Activated CD4-positive, alpha-beta T cell treated with anti-CD3 and anti-CD28 coated beads for 48 hours (primary cell): ENCODE data around the gene KRTAP5-4.
"Not testable (repeated sequence)": the region's sequence is repeated elsewhere in the genome, so short reads cannot be mapped to it uniquely, and the experiment has no call there.

Source experiments
- DNase-seq: peaks from one replicate; pipeline ENCODE4 v3.0.0-alpha.2; 2020

Gene KRTAP5-4

GRCh38 chr11:1598406-1598805 lies 23.5 kb downstream of the KRTAP5-4 start:
- DNase-seq: not testable (repeated sequence)

- DNase-seq: no peak
Measured at GRCh38 chr11:1597994-1598380, 24.0 kb downstream of the KRTAP5-4 start, which contains the start of gene KRTAP5-2. Gene KRTAP5-2 (minus strand): TSS chr11:1598294. CDS start chr11:1598250, 44 bp downstream.

GRCh38 chr11:1597331-1597993 lies 24.5 kb downstream of the KRTAP5-4 start:
- DNase-seq: no peak

GRCh38 chr11:1596576-1597121 lies 25.3 kb downstream of the KRTAP5-4 start:
- DNase-seq: not testable (repeated sequence)

GRCh38 chr11:1595994-1596575 lies 25.9 kb downstream of the KRTAP5-4 start:
- not testable (repeated sequence) for DNase-seq

GRCh38 chr11:1592628-1593027 lies 29.3 kb downstream of the KRTAP5-4 start:
- no peak for DNase-seq

- no peak for DNase-seq
Measured at GRCh38 chr11:1589996-1590395, 31.9 kb downstream of the KRTAP5-4 start.

- not testable (repeated sequence) for DNase-seq
Measured at GRCh38 chr11:1589191-1589963, 32.6 kb downstream of the KRTAP5-4 start.

- no peak for DNase-seq
Measured at GRCh38 chr11:1586699-1587098, 35.2 kb downstream of the KRTAP5-4 start.

GRCh38 chr11:1584661-1585370 lies 37.1 kb downstream of the KRTAP5-4 start, which contains the start of gene KRTAP5-1:
Gene KRTAP5-1 (minus strand): TSS chr11:1585283. CDS start chr11:1585249, 34 bp downstream.
- DNase-seq: not testable (repeated sequence)

- DNase-seq: not testable (repeated sequence)
Measured at GRCh38 chr11:1582909-1583308, 39.0 kb downstream of the KRTAP5-4 start.

- DNase-seq: no peak
Measured at GRCh38 chr11:1581976-1582375, 40.0 kb downstream of the KRTAP5-4 start.

- DNase-seq: no peak
Measured at GRCh38 chr11:1576825-1577224, 45.1 kb downstream of the KRTAP5-4 start.

GRCh38 chr11:1575756-1576155 lies 46.2 kb downstream of the KRTAP5-4 start:
- not testable (repeated sequence) for DNase-seq

GRCh38 chr11:1574933-1575242 lies 47.0 kb downstream of the KRTAP5-4 start:
- DNase-seq: no peak

GRCh38 chr11:1574238-1574932 lies 47.6 kb downstream of the KRTAP5-4 start:
- peak; percentile 64 for DNase-seq

- no peak for DNase-seq
Measured at GRCh38 chr11:1573903-1574237, 48.1 kb downstream of the KRTAP5-4 start.

- DNase-seq: peak; percentile 42
Measured at GRCh38 chr11:1573077-1573902, 48.6 kb downstream of the KRTAP5-4 start.

- peak; percentile 92 for DNase-seq
Measured at GRCh38 chr11:1572197-1573076, 49.5 kb downstream of the KRTAP5-4 start, which contains the start of gene DUSP8. Gene DUSP8 (minus strand): TSS chr11:1572271. CDS start chr11:1565826, 6,445 bp downstream.

GRCh38 chr11:1571760-1572196 lies 50.2 kb downstream of the KRTAP5-4 start:
- no peak for DNase-seq
